HG03342 (cell line): ENCODE results near the gene DCTN5.
"Not testable (repeated sequence)": the region's sequence is repeated elsewhere in the genome, so short reads cannot be mapped to it uniquely, and the experiment has no call there.

ENCODE experiments used
- ATAC-seq: cut with Tn5 transposase; IDR thresholded peaks from one replicate; pipeline ENCODE4 v1.9.1; 2021; ENCODE audit warnings: mild to moderate bottlenecking, moderate library complexity; ENCODE audit not compliant: unreplicated experiment

The DCTN5 gene

GRCh38 chr16:23640931-23641765, at the start of gene DCTN5, which contains the start of gene PALB2:
Gene DCTN5, plus strand, starts transcription at chr16:23641466. Its CDS starts 77 bp downstream, at chr16:23641543.
Gene PALB2, minus strand, starts transcription at chr16:23641310. Its CDS starts 153 bp downstream, at chr16:23641157.
- ATAC-seq = peak; percentile 93

DNA sequence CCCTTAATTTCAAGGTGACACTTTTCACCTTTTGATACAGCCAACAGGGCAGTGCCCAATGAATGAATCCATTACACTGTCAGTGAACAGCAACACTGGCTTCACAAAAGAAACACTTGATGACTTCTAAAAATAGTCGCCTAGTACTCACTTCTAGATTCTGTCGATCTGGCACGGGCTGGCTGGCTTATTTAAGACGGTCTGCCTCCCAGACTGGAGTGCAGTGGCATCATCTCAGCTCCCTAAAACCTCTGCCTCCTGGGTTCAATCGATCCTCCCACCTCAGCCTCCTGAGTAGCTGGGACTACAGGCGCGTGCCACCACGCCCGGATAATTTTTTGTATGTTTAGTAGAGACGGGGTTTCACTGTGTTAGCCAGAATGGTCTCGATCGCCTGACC, 47.1 kb upstream of the DCTN5 start:
- no peak for ATAC-seq

GRCh38 chr16:23595246-23595950, 45.9 kb upstream of the DCTN5 start:
- no peak for ATAC-seq

DNA sequence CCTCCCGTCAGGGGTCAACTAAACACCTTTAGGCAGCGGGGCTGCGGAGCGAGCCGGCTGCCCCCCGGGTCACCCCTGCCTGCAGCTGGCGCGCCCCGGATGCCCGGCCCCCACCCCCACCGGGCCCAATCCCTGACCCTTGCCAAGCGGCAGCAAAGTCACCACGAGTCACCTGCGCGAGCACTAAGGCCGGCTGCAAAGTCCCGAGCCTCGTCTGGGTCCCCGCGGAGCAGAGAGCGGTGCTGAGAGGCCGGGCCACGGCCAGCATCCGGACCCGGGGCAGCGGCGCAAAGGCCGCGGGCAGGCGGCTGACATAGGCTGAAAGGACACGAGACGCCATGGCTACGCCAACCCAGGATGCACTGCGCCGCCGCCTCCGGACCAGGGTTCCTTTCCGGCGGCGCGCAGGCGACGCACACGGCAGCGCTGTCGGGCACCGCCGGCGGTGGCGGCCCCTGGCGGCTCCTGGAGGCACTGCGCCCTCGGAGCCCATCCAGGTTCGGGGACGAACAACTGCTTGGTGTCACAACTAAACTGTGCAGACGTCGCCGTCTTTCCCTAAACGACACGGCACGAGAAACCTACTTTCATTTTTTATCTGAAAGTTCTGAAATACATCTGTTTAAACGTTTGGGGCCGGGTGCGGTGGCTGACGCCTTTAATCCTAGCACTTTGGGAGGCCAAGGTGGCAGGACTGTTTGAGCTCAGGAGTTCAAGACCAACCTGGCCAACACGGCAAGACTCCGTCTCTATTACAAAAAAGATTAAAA, 45.1 kb upstream of the DCTN5 start, which contains the start of gene NDUFAB1:
Gene NDUFAB1, minus strand, starts transcription at position 366 of the 770 bp plus-strand sequence. Its CDS starts 26 bp downstream, at position 340.
- ATAC-seq = peak; percentile 86

- no peak for ATAC-seq
These were observed 44.1 kb upstream of the DCTN5 start for GRCh38 chr16:23597003-23597756.

- ATAC-seq = no peak
These were observed 33.5 kb upstream of the DCTN5 start for GRCh38 chr16:23607726-23608125.

GRCh38 chr16:23608194-23608593, 33.1 kb upstream of the DCTN5 start:
- ATAC-seq = no peak

GRCh38 chr16:23609929-23610328, 31.3 kb upstream of the DCTN5 start:
- no peak for ATAC-seq

GRCh38 chr16:23610905-23611304, 30.4 kb upstream of the DCTN5 start:
- not testable (repeated sequence) for ATAC-seq

GRCh38 chr16:23611936-23612335, 29.3 kb upstream of the DCTN5 start:
- no peak for ATAC-seq

GRCh38 chr16:23615805-23616204, 25.5 kb upstream of the DCTN5 start:
- no peak for ATAC-seq

DNA sequence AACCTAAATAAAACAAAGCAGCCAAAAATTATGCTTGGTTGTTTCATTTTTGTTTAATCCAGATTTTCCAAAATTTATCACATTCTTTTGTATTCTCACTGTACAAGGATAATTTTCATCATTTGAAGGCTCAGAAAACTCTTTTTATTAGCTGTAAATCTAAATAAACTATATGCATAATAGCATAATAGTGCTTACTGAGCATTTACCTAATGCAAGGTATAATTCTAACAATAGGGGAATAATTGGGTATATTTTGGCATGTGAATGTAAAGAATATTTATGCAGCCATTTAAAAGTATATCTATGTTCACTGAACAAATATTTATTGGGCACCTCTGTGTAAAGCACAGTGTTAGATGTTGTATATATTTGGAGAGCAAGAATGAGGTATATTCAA, 17.2 kb upstream of the DCTN5 start:
- no peak for ATAC-seq

DNA sequence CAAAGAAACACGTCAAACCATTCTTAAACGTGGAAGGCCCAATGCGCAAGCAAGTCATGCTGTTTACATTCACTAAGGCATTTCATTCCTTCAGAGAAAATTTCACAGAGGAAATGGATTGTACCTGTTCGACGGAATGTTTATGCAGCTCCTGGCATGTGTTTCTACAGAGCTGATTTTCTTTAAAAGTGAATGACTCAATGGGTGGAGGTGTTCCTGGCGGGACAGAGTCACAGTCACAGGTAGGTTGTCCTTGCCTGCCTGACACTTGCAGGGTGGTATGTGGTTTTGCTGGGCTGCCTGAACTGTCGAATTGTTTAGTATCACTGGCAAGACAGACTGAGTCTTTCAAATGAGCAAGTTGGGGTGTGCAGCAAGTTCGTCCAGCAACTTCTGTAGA, 11.8 kb upstream of the DCTN5 start:
- ATAC-seq = no peak

- ATAC-seq = not testable (repeated sequence)
These were observed 9.4 kb upstream of the DCTN5 start for GRCh38 chr16:23631874-23632273.

DNA sequence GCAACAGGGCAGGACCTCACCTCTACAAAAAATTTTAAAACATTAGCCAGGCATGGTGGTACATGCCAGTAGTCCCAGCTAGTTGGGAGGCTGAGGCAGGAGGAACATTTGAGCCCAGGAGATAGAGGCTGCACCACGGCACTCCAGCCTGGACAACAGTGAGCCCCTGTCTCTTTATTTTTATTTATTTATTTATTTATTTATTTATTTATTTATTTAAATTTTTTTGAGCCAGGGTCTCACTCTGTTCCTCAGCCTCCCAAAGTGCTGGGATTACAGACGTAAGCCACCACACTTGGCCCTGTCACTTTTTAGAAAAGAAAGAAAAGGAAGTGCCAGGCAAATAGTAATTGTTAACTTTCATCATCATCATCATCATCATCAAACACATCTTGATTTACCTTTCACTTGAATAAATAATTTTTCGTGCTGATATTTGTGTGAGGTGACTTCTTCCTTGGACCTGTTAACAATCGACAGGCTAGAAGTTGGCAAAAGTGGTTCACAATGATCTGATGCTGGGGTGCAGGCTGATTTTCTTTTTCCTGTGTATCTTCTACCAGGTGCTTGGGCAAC, 6.7 kb upstream of the DCTN5 start:
- no peak for ATAC-seq

DNA sequence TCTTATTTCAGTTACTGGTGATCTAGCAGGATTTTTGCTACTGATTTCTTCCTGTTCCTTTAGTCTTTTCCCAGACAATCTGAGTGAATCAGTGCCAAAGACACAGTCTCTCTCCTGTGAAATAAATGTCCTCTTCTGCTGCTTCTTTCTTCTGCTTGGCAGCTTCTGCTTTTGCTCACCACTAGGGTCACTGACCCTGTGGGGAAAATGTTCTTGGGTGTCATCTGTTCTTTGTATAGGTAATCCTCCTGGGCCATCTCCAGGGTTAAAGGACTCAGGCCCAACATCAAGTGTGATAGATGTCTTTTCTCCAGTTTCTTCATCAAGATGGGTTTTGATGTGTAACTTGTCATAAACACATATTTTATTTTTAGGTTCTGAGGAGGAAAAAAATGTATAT, 5.3 kb upstream of the DCTN5 start:
- no peak for ATAC-seq

DNA sequence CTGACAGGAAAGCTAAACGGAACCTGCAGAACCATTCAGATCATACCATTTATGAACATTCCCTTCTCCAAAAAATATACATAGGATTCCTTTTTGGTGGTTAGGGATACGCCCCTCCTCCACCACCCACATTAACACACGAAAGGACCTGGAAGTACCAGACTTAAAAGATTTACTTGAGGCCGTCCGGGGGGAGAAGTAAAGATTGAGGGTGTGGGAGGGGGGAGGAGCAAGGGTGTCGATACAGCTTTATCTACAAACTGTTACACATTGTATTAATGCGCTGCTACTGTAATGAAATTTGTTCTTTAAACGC, 693 bp upstream of the DCTN5 start:
- no peak for ATAC-seq

- no peak for ATAC-seq
These were observed 1.0 kb downstream of the DCTN5 start for GRCh38 chr16:23642246-23642774.

DNA sequence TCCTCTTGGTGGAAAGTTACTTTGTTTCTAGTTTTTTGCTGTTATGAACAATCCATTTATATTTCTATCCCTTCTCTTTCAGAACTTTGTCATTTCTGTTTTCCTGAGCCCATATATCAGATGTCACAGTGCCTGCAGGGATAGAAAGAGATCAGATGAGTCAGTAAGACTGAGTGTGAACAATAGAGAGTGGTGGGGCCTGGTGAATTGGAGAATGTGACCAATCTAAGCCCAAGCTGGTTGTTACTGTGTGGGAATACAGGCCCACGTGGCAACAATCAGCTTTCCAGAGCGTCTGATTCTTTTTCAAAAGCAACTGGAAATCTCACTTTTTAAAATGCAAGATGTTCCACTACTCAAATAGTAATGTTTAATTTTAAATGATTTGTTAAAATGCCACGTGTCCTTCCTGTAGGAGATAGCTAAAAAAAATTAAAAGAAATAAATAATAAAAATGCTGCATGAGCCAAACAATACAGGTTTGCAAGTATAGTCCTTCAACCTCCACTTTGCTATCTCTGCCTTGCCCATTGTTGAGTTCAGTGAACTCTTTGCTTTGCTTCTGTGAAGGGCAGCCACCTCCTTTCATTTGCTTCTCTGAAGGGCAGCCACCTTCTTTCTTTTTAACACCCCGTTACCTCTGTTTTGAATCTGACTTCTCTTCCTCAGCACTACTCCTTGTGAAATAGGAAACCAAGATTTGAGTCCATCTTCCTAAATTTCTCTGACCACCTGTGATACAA, 9.6 kb downstream of the DCTN5 start:
- ATAC-seq = no peak
